ENCODE measurements around the gene BUD13. TPM values are rescaled to one million over a fixed set of nuclear protein-coding genes. Genes with fewer than 3 reads are reported as not detected.

Gene BUD13
- total RNA-seq, 2 experiments from 2014 or later: 30.2 to 35.6 TPM

- peaks cover 7% of the 10 kb centered on the region for H3K36me3 Mint-ChIP-seq (ENCODE audit: low read depth)
- CTCF ChIA-PET: interaction anchor here (0.6 to 6.5 kb wide), 37 partner anchors 9 to 439 kb away, joined by 3 to 89 read pairs (median 4); partner anchors contain the start of genes APOA1 and BUD13
- no peak for DNase-seq
- no peak for ATAC-seq
- H3K9me3 Mint-ChIP-seq (ENCODE audit: low read depth): no peaks in the 10 kb centered on the region
- intact Hi-C loops (cut with DNase I, micrococcal nuclease): loop anchor here (1.0 to 5.0 kb wide), 3 partner anchors 45 to 436 kb away; no protein-coding TSS in a partner anchor
- POLR2A ChIA-PET: interaction anchor here (0.5 to 1.1 kb wide), 3 partner anchors 44 to 438 kb away, joined by 3 to 6 read pairs (median 5); no protein-coding TSS in a partner anchor
- no peak within 1 kb of the TSS for H3K27ac Mint-ChIP-seq
- H3K27me3 Mint-ChIP-seq: no peaks in the 10 kb centered on the region
- H3K4me3 Mint-ChIP-seq: no peak within 1 kb of the TSS
- peaks cover 16% of the 10 kb centered on the region for H3K4me1 Mint-ChIP-seq
Measured at GRCh38 chr11:116791813-116792143, 19.0 kb upstream of the BUD13 start, which contains the start of gene APOA5. TSS of gene APOA5 (minus strand) at chr11:116791879. CDS start at chr11:116791860, 19 bp downstream.

GRCh38 chr11:116791002-116791812 is 18.4 kb upstream of the BUD13 start:
- Mint-ChIP-seq H3K27ac (no peak overlapping the region), H3K4me1 (peaks cover 22% of the 10 kb centered on the region), H3K36me3 (ENCODE audit: low read depth) (peaks cover 12% of the 10 kb centered on the region), H3K27me3 (no peaks in the 10 kb centered on the region), H3K4me3 (no peak overlapping the region), H3K9me3 (ENCODE audit: low read depth) (no peaks in the 10 kb centered on the region)
- ATAC-seq (peak; percentile 74), DNase-seq (peak; percentile 88)
- intact Hi-C loops (cut with DNase I, micrococcal nuclease): loop anchor here (1.0 to 5.0 kb wide), 3 partner anchors 45 to 436 kb away; no protein-coding TSS in a partner anchor
- POLR2A ChIA-PET: interaction anchor here (0.5 to 1.1 kb wide), 3 partner anchors 44 to 439 kb away, joined by 3 to 6 read pairs (median 5); no protein-coding TSS in a partner anchor
- CTCF ChIA-PET: interaction anchor here (0.5 to 6.5 kb wide), 46 partner anchors 8 to 1262 kb away, joined by 3 to 89 read pairs (median 3); partner anchors contain the start of genes APOA1, BUD13 and SIK3

- H3K27me3 Mint-ChIP-seq: no peaks in the 10 kb centered on the region
Measured at GRCh38 chr11:116790167-116791001, 17.6 kb upstream of the BUD13 start.

GRCh38 chr11:116788975-116789374 is 16.2 kb upstream of the BUD13 start:
- H3K9me3 Mint-ChIP-seq (ENCODE audit: low read depth): no peaks in the 10 kb centered on the region
- ChIA-PET CTCF (interaction anchor here (0.7 to 6.5 kb wide), 7 partner anchors 13 to 317 kb away, joined by 3 to 89 read pairs (median 21); partner anchors contain the start of genes APOA1 and BUD13), POLR2A (no interaction called here)
- no peak overlapping the region for H3K4me3 Mint-ChIP-seq
- no peaks in the 10 kb centered on the region for H3K27me3 Mint-ChIP-seq
- H3K27ac Mint-ChIP-seq: no peak overlapping the region
- no peak for ATAC-seq
- H3K4me1 Mint-ChIP-seq: peaks cover 44% of the 10 kb centered on the region
- DNase-seq: no peak
- intact Hi-C loops (cut with DNase I, micrococcal nuclease): loop anchor here (1.0 to 5.0 kb wide), 6 partner anchors 16 to 437 kb away; partner anchors contain the start of genes PAFAH1B2 (in 1 of the 2) and SIK3 (in 1 of the 2)
- H3K36me3 Mint-ChIP-seq (ENCODE audit: low read depth): peaks cover 33% of the 10 kb centered on the region

More at GRCh38 chr11:116790167-116791001, 17.6 kb upstream of the BUD13 start:
- Mint-ChIP-seq H3K36me3 (ENCODE audit: low read depth) (peaks cover 21% of the 10 kb centered on the region), H3K27ac (no peak overlapping the region), H3K9me3 (ENCODE audit: low read depth) (no peaks in the 10 kb centered on the region), H3K4me1 (peaks cover 30% of the 10 kb centered on the region), H3K4me3 (no peak overlapping the region)
- CTCF ChIA-PET: interaction anchor here (0.5 to 6.5 kb wide), 37 partner anchors 8 to 1263 kb away, joined by 3 to 89 read pairs (median 4); partner anchors contain the start of genes APOA1, BUD13 and SIK3
- POLR2A ChIA-PET: interaction anchor here (1.0 to 1.1 kb wide), 2 partner anchors 45 to 440 kb away, joined by 3 to 5 read pairs; no protein-coding TSS in a partner anchor
- DNase-seq: no peak
- intact Hi-C loops (cut with DNase I, micrococcal nuclease): loop anchor here (1.0 to 5.0 kb wide), 3 partner anchors 46 to 437 kb away; no protein-coding TSS in a partner anchor
- no peak for ATAC-seq

GRCh38 chr11:116788534-116788933 is 15.7 kb upstream of the BUD13 start:
- DNase-seq (no peak), ATAC-seq (no peak)
- peak overlapping the region; percentile 96 for H3K4me3 Mint-ChIP-seq
- intact Hi-C loops (cut with DNase I, micrococcal nuclease): loop anchor here (1.0 to 5.0 kb wide), 6 partner anchors 15 to 438 kb away; partner anchors contain the start of genes PAFAH1B2 (in 1 of the 2) and SIK3 (in 1 of the 2)
- CTCF ChIA-PET: interaction anchor here (1.0 to 6.5 kb wide), 3 partner anchors 12 to 66 kb away, joined by 3 to 89 read pairs (median 25); partner anchors contain the start of gene APOA1
- H3K27me3 Mint-ChIP-seq: no peaks in the 10 kb centered on the region
- H3K36me3 Mint-ChIP-seq (ENCODE audit: low read depth): peaks cover 33% of the 10 kb centered on the region
- peak overlapping the region; percentile 86 for H3K27ac Mint-ChIP-seq
- POLR2A ChIA-PET: interaction anchor here (0.8 kb wide), 1 partner anchor 63 kb away, joined by 3 read pairs; no protein-coding TSS in a partner anchor
- peaks cover 46% of the 10 kb centered on the region for H3K4me1 Mint-ChIP-seq
- H3K9me3 Mint-ChIP-seq (ENCODE audit: low read depth): no peaks in the 10 kb centered on the region

- Mint-ChIP-seq H3K4me1 (peaks cover 52% of the 10 kb centered on the region), H3K36me3 (ENCODE audit: low read depth) (peaks cover 39% of the 10 kb centered on the region), H3K27ac (peak within 1 kb of the TSS; percentile 88), H3K4me3 (peak within 1 kb of the TSS; percentile 96), H3K27me3 (no peaks in the 10 kb centered on the region), H3K9me3 (ENCODE audit: low read depth) (no peaks in the 10 kb centered on the region)
- CTCF ChIA-PET: interaction anchor here (0.7 to 6.5 kb wide), 7 partner anchors 12 to 442 kb away, joined by 3 to 89 read pairs (median 7); partner anchors contain the start of gene APOA1
- intact Hi-C loops (cut with DNase I, micrococcal nuclease): loop anchor here (1.0 to 5.0 kb wide), 6 partner anchors 15 to 438 kb away; partner anchors contain the start of genes PAFAH1B2 (in 1 of the 2) and SIK3 (in 1 of the 2)
- POLR2A ChIA-PET: interaction anchor here (0.7 to 0.8 kb wide), 2 partner anchors 15 to 63 kb away, joined by 3 read pairs; partner anchors contain the start of gene BUD13
- DNase-seq (peak; percentile 90), ATAC-seq (peak; percentile 76)
Measured at GRCh38 chr11:116787786-116788486, 15.1 kb upstream of the BUD13 start, which contains the start of gene ZPR1. TSS of gene ZPR1 (minus strand) at chr11:116788023. CDS start at chr11:116787990, 33 bp downstream.

GRCh38 chr11:116787436-116787785 is 14.6 kb upstream of the BUD13 start:
- ATAC-seq (no peak), DNase-seq (no peak)
- intact Hi-C loops (cut with DNase I, micrococcal nuclease): loop anchor here in 1 of 2 experiments (5.0 kb wide), 1 partner anchor 65 kb away; no protein-coding TSS in a partner anchor

GRCh38 chr11:116786966-116787365 is 14.2 kb upstream of the BUD13 start:
- H3K9me3 Mint-ChIP-seq (ENCODE audit: low read depth): no peaks in the 10 kb centered on the region
- intact Hi-C loops (cut with DNase I, micrococcal nuclease): loop anchor here in 1 of 2 experiments (5.0 kb wide), 1 partner anchor 65 kb away; no protein-coding TSS in a partner anchor
- ChIA-PET CTCF (interaction anchor here (0.5 to 6.5 kb wide), 10 partner anchors 11 to 443 kb away, joined by 3 to 89 read pairs (median 4); partner anchors contain the start of gene APOA1), POLR2A (interaction anchor here (0.6 to 0.8 kb wide), 3 partner anchors 10 to 444 kb away, joined by 3 to 4 read pairs (median 3); no protein-coding TSS in a partner anchor)
- peaks cover 62% of the 10 kb centered on the region for H3K4me1 Mint-ChIP-seq
- ATAC-seq (no peak), DNase-seq (no peak)
- peaks cover 49% of the 10 kb centered on the region for H3K36me3 Mint-ChIP-seq (ENCODE audit: low read depth)
- no peaks in the 10 kb centered on the region for H3K27me3 Mint-ChIP-seq
- H3K4me3 Mint-ChIP-seq: peak overlapping the region; percentile 96
- H3K27ac Mint-ChIP-seq: peak overlapping the region; percentile 88

More at GRCh38 chr11:116787436-116787785, 14.6 kb upstream of the BUD13 start:
- Mint-ChIP-seq H3K9me3 (ENCODE audit: low read depth) (no peaks in the 10 kb centered on the region), H3K4me3 (peak overlapping the region; percentile 96), H3K36me3 (ENCODE audit: low read depth) (peaks cover 45% of the 10 kb centered on the region), H3K27ac (peak overlapping the region; percentile 88), H3K4me1 (peaks cover 57% of the 10 kb centered on the region), H3K27me3 (no peaks in the 10 kb centered on the region)
- POLR2A ChIA-PET: interaction anchor here (0.6 to 0.8 kb wide), 3 partner anchors 15 to 143 kb away, joined by 3 to 4 read pairs (median 3); partner anchors contain the start of gene BUD13
- CTCF ChIA-PET: interaction anchor here (0.5 to 6.5 kb wide), 9 partner anchors 11 to 443 kb away, joined by 3 to 89 read pairs (median 5); partner anchors contain the start of gene APOA1

GRCh38 chr11:116786326-116786725 is 13.5 kb upstream of the BUD13 start:
- peak overlapping the region; percentile 96 for H3K4me3 Mint-ChIP-seq
- peaks cover 65% of the 10 kb centered on the region for H3K4me1 Mint-ChIP-seq
- H3K27ac Mint-ChIP-seq: peak overlapping the region; percentile 88
- peaks cover 55% of the 10 kb centered on the region for H3K36me3 Mint-ChIP-seq (ENCODE audit: low read depth)
- H3K9me3 Mint-ChIP-seq (ENCODE audit: low read depth): no peaks in the 10 kb centered on the region
- no peak for ATAC-seq
- ChIA-PET CTCF (interaction anchor here (0.6 to 6.5 kb wide), 9 partner anchors 10 to 444 kb away, joined by 3 to 89 read pairs (median 5); partner anchors contain the start of gene APOA1), POLR2A (interaction anchor here (0.5 to 0.8 kb wide), 3 partner anchors 10 to 549 kb away, joined by 3 to 8 read pairs (median 3); no protein-coding TSS in a partner anchor)
- DNase-seq: no peak
- no peaks in the 10 kb centered on the region for H3K27me3 Mint-ChIP-seq
- intact Hi-C loops (cut with DNase I, micrococcal nuclease): loop anchor here in 1 of 2 experiments (5.0 kb wide), 1 partner anchor 66 kb away; no protein-coding TSS in a partner anchor
